Natural killer cell (primary cell): ENCODE data around the gene MAN1C1. TPM values are rescaled to one million over a fixed set of nuclear protein-coding genes. Genes with fewer than 3 reads are reported as not detected.

Experiments used
- ATAC-seq, 3 donors: fragments of 150-1000 bp in 2 of 3; fragments of 200-7000 bp in 1 of 3; cut with Tn5 transposase; 1 replicate in 1 of 3; 2 replicates in 2 of 3; pipeline ENCODE4 v1.10.0; 2021; ENCODE audit warnings: mild to moderate bottlenecking in 2 of 3, moderate library complexity in 2 of 3
- DNase-seq, 2 donors: peaks; one replicate each; pipeline versions ENCODE4 v3.0.0 to v3.0.0-alpha.2; 2013 to 2021; ENCODE audit warnings: mixed read lengths in 1 of 2
- H3K27ac ChIP-seq: one replicate; pipeline ENCODE4 v1.5.1; 2013; ENCODE audit warnings: mild to moderate bottlenecking, low read length
- H3K27me3 ChIP-seq: one replicate; pipeline ENCODE4 v1.6.1; 2013; ENCODE audit warnings: low read length; ENCODE audit not compliant: control insufficient read depth, insufficient read depth
- H3K36me3 ChIP-seq: one replicate; pipeline ENCODE4 v1.6.1; 2013; ENCODE audit warnings: low read length; ENCODE audit not compliant: control insufficient read depth, insufficient read depth
- H3K4me1 ChIP-seq: one replicate; pipeline ENCODE4 v1.6.1; 2013; ENCODE audit warnings: low read length; ENCODE audit not compliant: control insufficient read depth, insufficient read depth
- H3K4me3 ChIP-seq: one replicate; pipeline ENCODE4 v1.5.1; 2013; ENCODE audit warnings: low read length
- H3K9me3 ChIP-seq: one replicate; pipeline ENCODE4 v1.6.1; 2013; ENCODE audit warnings: low read length; ENCODE audit not compliant: control insufficient read depth, insufficient read depth
- H3K27ac Mint-ChIP-seq, 2 donors: one replicate each; pipeline ENCODE4 v1.8.0; 2022; ENCODE audit warnings: mild to moderate bottlenecking in 2 of 2, mixed read lengths in 2 of 2, moderate library complexity in 1 of 2
- H3K27me3 Mint-ChIP-seq, 2 donors: one replicate each; pipeline ENCODE4 v1.8.0; 2022; ENCODE audit warnings: low read depth in 2 of 2, mixed read lengths in 2 of 2
- H3K36me3 Mint-ChIP-seq: one replicate; pipeline ENCODE4 v1.8.0; 2022; ENCODE audit warnings: mixed read lengths
- H3K4me1 Mint-ChIP-seq, 2 donors: one replicate each; pipeline ENCODE4 v1.8.0; 2022; ENCODE audit warnings: mixed read lengths in 2 of 2
- H3K4me3 Mint-ChIP-seq: one replicate; pipeline ENCODE4 v1.8.0; 2022; ENCODE audit warnings: mild to moderate bottlenecking, moderate library complexity, mixed read lengths
- H3K9me3 Mint-ChIP-seq, 2 donors: one replicate each; pipeline ENCODE4 v1.8.0; 2022; ENCODE audit warnings: mixed read lengths in 2 of 2
- whole genome bisulfite sequencing: methylation state at CpG from one replicate; pipeline ENCODE4 v1.1.7; 2013; ENCODE audit warnings: missing lambda C conversion rate; ENCODE audit not compliant: insufficient coverage; 5-methylcytosine and 5-hydroxymethylcytosine counted together
- intact Hi-C: fragments of 100-400 bp; cut with micrococcal nuclease; formaldehyde crosslinking; loops from one replicate; pipeline ENCODE4 v1.14.2; 2022
- total RNA-seq, 4 donors: library from RNA; stranded (reverse); fragments of 120-200 nt in 1 of 4; gene quantifications; one replicate each; pipeline versions ENCODE4 v1.2.3 to v1.2.4, GENCODE V29; 2013 to 2022
- TF ChIP-seq, protein P1 (sequence below): fragments of 200-600 bp; IDR thresholded peaks from one replicate; pipeline ENCODE4 v1.8.0; 2022; ENCODE audit warnings: antibody characterized with exemption

MAN1C1 gene
- total RNA-seq, 3 donors from 2014 or later (not counting 1 experiment from before 2014, with no cell fraction given) = 3.6 to 7.5 (median 7.1) TPM

DNA sequence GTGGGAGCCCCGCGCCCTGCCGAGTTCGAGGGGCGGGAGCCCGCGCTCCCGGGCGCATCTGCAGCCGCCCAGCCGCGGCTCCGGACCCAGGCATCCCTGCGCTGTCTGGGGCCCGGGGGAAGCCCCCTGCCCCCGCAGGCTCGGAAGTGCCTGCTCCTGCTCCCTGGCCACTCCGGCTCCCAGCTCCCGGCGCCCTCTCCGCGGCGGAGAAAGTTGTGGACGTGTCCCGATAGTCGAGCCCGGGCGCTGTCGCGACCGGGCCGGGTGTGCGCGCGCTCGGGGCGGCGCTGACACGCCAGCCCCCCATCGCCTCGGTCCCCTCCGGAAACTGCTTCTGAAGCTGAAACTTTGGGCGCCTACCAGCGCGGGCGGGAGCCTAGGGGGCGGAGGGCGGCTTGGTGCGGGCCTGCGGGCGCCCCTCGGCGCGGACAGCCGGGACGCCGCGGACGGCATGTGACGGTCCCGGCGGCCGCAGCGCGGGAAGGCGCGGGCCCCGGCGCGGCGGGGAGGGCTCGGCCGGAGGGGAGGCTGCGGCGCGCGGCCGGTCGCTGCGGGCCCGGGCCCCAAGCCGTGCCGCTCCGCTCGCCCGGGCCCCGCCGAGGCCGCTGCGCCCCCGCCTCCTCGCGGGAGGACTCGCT, 515 bp downstream of the MAN1C1 start:
- Mint-ChIP-seq H3K36me3 (no peaks in the 10 kb centered on the region), H3K4me1 (peaks cover 50 to 59% of the 10 kb centered on the region in 2 donors), H3K27me3 (peaks cover 0 to 7% of the 10 kb centered on the region in 2 donors), H3K27ac (no peak overlapping the region), H3K4me3 (peak overlapping the region; percentile 53), H3K9me3 (no peaks in the 10 kb centered on the region)
- no peaks in the 10 kb centered on the region for H3K9me3 ChIP-seq
- ATAC-seq (no peak), DNase-seq (peak; percentile 35 to 65)
- peaks cover 55% of the 10 kb centered on the region for H3K4me1 ChIP-seq
- intact Hi-C loops = loop anchor here (5.0 to 10.0 kb wide), 2 partner anchors 85 to 178 kb away; no protein-coding TSS in a partner anchor
- peak overlapping the region; percentile 51 for H3K4me3 ChIP-seq
- H3K27ac ChIP-seq = no peak overlapping the region
- TF ChIP-seq, protein P1, sequence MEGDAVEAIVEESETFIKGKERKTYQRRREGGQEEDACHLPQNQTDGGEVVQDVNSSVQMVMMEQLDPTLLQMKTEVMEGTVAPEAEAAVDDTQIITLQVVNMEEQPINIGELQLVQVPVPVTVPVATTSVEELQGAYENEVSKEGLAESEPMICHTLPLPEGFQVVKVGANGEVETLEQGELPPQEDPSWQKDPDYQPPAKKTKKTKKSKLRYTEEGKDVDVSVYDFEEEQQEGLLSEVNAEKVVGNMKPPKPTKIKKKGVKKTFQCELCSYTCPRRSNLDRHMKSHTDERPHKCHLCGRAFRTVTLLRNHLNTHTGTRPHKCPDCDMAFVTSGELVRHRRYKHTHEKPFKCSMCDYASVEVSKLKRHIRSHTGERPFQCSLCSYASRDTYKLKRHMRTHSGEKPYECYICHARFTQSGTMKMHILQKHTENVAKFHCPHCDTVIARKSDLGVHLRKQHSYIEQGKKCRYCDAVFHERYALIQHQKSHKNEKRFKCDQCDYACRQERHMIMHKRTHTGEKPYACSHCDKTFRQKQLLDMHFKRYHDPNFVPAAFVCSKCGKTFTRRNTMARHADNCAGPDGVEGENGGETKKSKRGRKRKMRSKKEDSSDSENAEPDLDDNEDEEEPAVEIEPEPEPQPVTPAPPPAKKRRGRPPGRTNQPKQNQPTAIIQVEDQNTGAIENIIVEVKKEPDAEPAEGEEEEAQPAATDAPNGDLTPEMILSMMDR = no peak
- H3K27me3 ChIP-seq = no peaks in the 10 kb centered on the region
- WGBS = under 1% methylated on average over 94 of the region's 94 CpGs
- no peaks in the 10 kb centered on the region for H3K36me3 ChIP-seq

GRCh38 chr1:25617625-25618432, 1.2 kb downstream of the MAN1C1 start:
- no peaks in the 10 kb centered on the region for H3K9me3 ChIP-seq
- H3K4me1 ChIP-seq = peaks cover 55% of the 10 kb centered on the region
- no peaks in the 10 kb centered on the region for H3K36me3 ChIP-seq
- peak overlapping the region; percentile 51 for H3K4me3 ChIP-seq
- ATAC-seq (no peak), DNase-seq (peak; percentile 26 to 38)
- Mint-ChIP-seq H3K4me3 (peak overlapping the region; percentile 77), H3K4me1 (peaks cover 50 to 59% of the 10 kb centered on the region in 2 donors), H3K9me3 (no peaks in the 10 kb centered on the region), H3K27ac (peak overlapping the region in 1 of 2 donors; percentile 50), H3K27me3 (peaks cover 0 to 4% of the 10 kb centered on the region in 2 donors), H3K36me3 (no peaks in the 10 kb centered on the region)
- intact Hi-C loops = loop anchor here (5.0 to 10.0 kb wide), 2 partner anchors 84 to 177 kb away; no protein-coding TSS in a partner anchor
- WGBS = 11% methylated on average over 66 of the region's 66 CpGs
- TF ChIP-seq, protein P1 = no peak
- H3K27ac ChIP-seq = no peak overlapping the region
- no peaks in the 10 kb centered on the region for H3K27me3 ChIP-seq

DNA sequence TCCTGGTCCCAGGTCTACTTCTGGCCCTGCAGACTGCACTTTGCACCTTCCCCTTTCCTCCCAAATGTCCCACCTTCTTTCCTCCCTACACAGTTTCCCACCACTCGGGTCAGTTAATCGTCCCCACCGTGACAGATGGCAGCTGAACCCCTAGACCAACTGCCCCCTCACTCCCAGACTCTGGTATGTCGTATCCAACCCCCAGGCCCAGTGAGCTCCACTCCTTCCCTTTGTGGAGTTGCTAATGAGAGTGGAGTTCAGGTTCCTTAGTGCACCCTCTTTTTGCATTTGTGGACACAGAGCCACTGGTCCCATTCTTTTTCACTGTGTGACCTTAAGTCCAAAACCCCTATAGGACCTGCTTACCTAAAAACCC, 1.8 kb downstream of the MAN1C1 start:
- H3K36me3 Mint-ChIP-seq = no peaks in the 10 kb centered on the region
- intact Hi-C loops = loop anchor here (5.0 to 10.0 kb wide), 2 partner anchors 84 to 176 kb away; no protein-coding TSS in a partner anchor
- Histone ChIP-seq H3K4me3 (no peak overlapping the region), H3K27ac (no peak overlapping the region), H3K9me3 (no peaks in the 10 kb centered on the region), H3K36me3 (no peaks in the 10 kb centered on the region), H3K27me3 (no peaks in the 10 kb centered on the region), H3K4me1 (peaks cover 55% of the 10 kb centered on the region)
- TF ChIP-seq, protein P1 = no peak
- ATAC-seq (no peak), DNase-seq (peak in 1 of 2 donors; percentile 31)
- H3K9me3 Mint-ChIP-seq = no peaks in the 10 kb centered on the region
- H3K27me3 Mint-ChIP-seq = peaks cover 0 to 4% of the 10 kb centered on the region in 2 donors
- peaks cover 55 to 59% of the 10 kb centered on the region in 2 donors for H3K4me1 Mint-ChIP-seq
- H3K4me3 Mint-ChIP-seq = peak overlapping the region; percentile 77
- WGBS = 95% methylated on average over 4 of the region's 4 CpGs
- peak overlapping the region in 1 of 2 donors; percentile 50 for H3K27ac Mint-ChIP-seq
